NT2/D1 (cell line): ENCODE results near the gene RNF39.

Experiments used
- SUZ12 ChIP-seq: IDR thresholded peaks from 2 replicates; pipeline ENCODE4 v1.6.1; 2011; ENCODE audit not compliant: insufficient read length, insufficient read depth; ENCODE audit errors: extremely low read depth
- YY1 ChIP-seq: IDR thresholded peaks from 2 replicates; pipeline ENCODE4 v1.6.1; 2011; ENCODE audit not compliant: insufficient read length, insufficient read depth
- ZNF274 ChIP-seq: IDR thresholded peaks from 2 replicates; pipeline ENCODE4 v1.6.1; 2011; ENCODE audit warnings: mild to moderate bottlenecking, low read depth, low read length

DNA sequence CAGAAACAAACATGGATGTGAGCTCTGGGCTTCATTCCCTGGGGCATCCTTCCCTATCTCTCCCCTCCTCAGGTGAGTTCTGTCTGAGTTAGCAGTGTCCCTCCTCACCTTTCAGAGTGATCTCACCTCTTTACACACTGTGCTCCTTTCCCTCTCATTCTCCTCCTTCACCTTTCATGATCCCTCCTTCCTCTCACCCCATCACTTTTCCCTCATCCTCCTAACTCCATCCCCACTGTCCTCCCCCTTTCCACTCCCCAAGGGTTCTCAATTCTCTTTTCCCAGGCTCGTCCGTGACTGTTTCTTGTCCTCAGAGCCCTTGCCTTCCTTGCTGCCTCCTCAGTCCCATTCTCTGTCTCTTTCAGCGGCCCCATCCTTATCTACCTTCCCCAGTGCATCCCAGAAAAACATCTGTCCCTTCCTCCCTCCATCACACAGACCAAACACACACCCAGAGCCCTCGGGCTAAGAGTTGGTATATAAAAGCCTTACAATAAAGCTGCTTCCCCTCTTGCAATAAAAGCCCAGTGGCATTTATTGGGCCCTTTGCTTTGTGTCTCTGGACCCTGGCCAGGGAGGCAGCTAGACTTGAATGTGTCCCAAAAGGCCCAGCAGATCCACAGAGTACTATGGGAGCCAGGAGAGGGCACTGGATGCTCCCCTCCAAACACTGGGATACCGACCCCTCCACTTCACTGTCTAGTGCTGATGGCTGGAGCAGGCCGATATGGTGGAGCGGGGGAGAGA is 1.9 kb downstream of the RNF39 start:
- TF ChIP-seq YY1 (no peak), SUZ12 (no peak), ZNF274 (no peak)
